Pulmonary artery endothelial cell (primary cell): ENCODE measurements around the gene ST3GAL6. TPM values are rescaled to one million over a fixed set of nuclear protein-coding genes. Genes with fewer than 3 reads are reported as not detected.

Experiments used
- DNase-seq: peaks from one replicate; pipeline ENCODE4 v3.0.0-alpha.2; 2011; ENCODE audit warnings: low read depth, low spot score
- total RNA-seq: library from RNA; depleted of rRNA; stranded (reverse); fragments of >200 nt; gene quantifications from 2 replicates; pipeline ENCODE4 v1.2.3, GENCODE V29; 2014

Gene ST3GAL6
- 22.2 and 27.6 TPM in 2 replicates for total RNA-seq

GRCh38 chr3:98763076-98763475 lies at the start of gene ST3GAL6:
TSS of gene ST3GAL6 (plus strand) at chr3:98763340. CDS start at chr3:98768441, 5,101 bp downstream.
- DNase-seq, result no peak

- DNase-seq, result no peak
Measured at GRCh38 chr3:98713984-98714383, 49.2 kb upstream of the ST3GAL6 start.

- no peak for DNase-seq
Measured at GRCh38 chr3:98717584-98717983, 45.6 kb upstream of the ST3GAL6 start.

- DNase-seq, result no peak
Measured at GRCh38 chr3:98718730-98719129, 44.4 kb upstream of the ST3GAL6 start.

- no peak for DNase-seq
Measured at GRCh38 chr3:98721776-98722175, 41.4 kb upstream of the ST3GAL6 start.

- no peak for DNase-seq
Measured at GRCh38 chr3:98722389-98722788, 40.8 kb upstream of the ST3GAL6 start.

GRCh38 chr3:98725352-98725751 lies 37.8 kb upstream of the ST3GAL6 start:
- no peak for DNase-seq

- DNase-seq, result no peak
Measured at GRCh38 chr3:98726084-98726483, 37.1 kb upstream of the ST3GAL6 start.

GRCh38 chr3:98727638-98728037 lies 35.5 kb upstream of the ST3GAL6 start:
- DNase-seq, result no peak

GRCh38 chr3:98728672-98729071 lies 34.5 kb upstream of the ST3GAL6 start:
- DNase-seq, result no peak

- DNase-seq, result peak; percentile 85
Measured at GRCh38 chr3:98730338-98730737, 32.8 kb upstream of the ST3GAL6 start.

GRCh38 chr3:98730886-98731537 lies 32.1 kb upstream of the ST3GAL6 start:
- DNase-seq, result no peak

- no peak for DNase-seq
Measured at GRCh38 chr3:98731720-98732285, 31.3 kb upstream of the ST3GAL6 start.

- no peak for DNase-seq
Measured at GRCh38 chr3:98732286-98733052, 30.7 kb upstream of the ST3GAL6 start.

- no peak for DNase-seq
Measured at GRCh38 chr3:98733053-98733811, 29.9 kb upstream of the ST3GAL6 start.

- no peak for DNase-seq
Measured at GRCh38 chr3:98733812-98734281, 29.3 kb upstream of the ST3GAL6 start.

GRCh38 chr3:98734306-98734705 lies 28.8 kb upstream of the ST3GAL6 start:
- DNase-seq, result no peak

- peak; percentile 51 for DNase-seq
Measured at GRCh38 chr3:98734735-98735134, 28.4 kb upstream of the ST3GAL6 start.

- DNase-seq, result no peak
Measured at GRCh38 chr3:98735296-98735695, 27.8 kb upstream of the ST3GAL6 start.

- DNase-seq, result no peak
Measured at GRCh38 chr3:98735761-98736269, 27.3 kb upstream of the ST3GAL6 start.

- DNase-seq, result no peak
Measured at GRCh38 chr3:98737301-98737700, 25.8 kb upstream of the ST3GAL6 start.

- no peak for DNase-seq
Measured at GRCh38 chr3:98739266-98739665, 23.9 kb upstream of the ST3GAL6 start.
